H1 (cell line): Measurements from ENCODE around the gene GADL1. TPM values are rescaled to one million over a fixed set of nuclear protein-coding genes. Genes with fewer than 3 reads are reported as not detected.

ENCODE experiments used
- CTCF ChIA-PET: fragments of 300-600 bp; sonication (Branson Sonifier 250); formaldehyde crosslinking; loops from one replicate; lab custom pipeline; 2021; ENCODE audit not compliant: partially characterized antibody; lab: Charles Lee
- POLR2A ChIA-PET: fragments of 300-600 bp; sonication (Branson Sonifier 250); formaldehyde crosslinking; loops from one replicate; lab custom pipeline; 2021; ENCODE audit warnings: inconsistent platforms; ENCODE audit not compliant: partially characterized antibody; lab: Charles Lee
- DNase-seq, 2 experiments: peaks; one replicate each; pipeline versions ENCODE4 v3.0.0 to v3.0.0-alpha.2; 2010 to 2022; ENCODE audit warnings: low spot score in 2 of 2, low read depth in 1 of 2, mixed read lengths in 1 of 2
- FAIRE-seq: peaks from 2 replicates; lab custom pipeline; 2011; peaks lifted over from hg19 to GRCh38; lab: Jason Lieb, UNC
- H2AFZ ChIP-seq: 2 replicates; pipeline ENCODE4 v1.8.1; 2012; ENCODE audit warnings: low read length, inconsistent platforms
- H2AK5ac ChIP-seq: 2 replicates; pipeline ENCODE4 v1.6.1; 2013; ENCODE audit warnings: low read depth, low read length
- H2BK120ac ChIP-seq: replicated peaks from 2 replicates; pipeline ENCODE3; 2013; ENCODE audit warnings: low read depth, low read length, inconsistent platforms
- H2BK12ac ChIP-seq: 2 replicates; pipeline ENCODE4 v1.6.1; 2013; ENCODE audit warnings: low read depth, low read length
- H2BK15ac ChIP-seq: 2 replicates; pipeline ENCODE4 v1.6.1; 2013; ENCODE audit warnings: low read length
- H2BK20ac ChIP-seq: 2 replicates; pipeline ENCODE4 v1.6.1; 2013; ENCODE audit warnings: low read length
- H2BK5ac ChIP-seq: 2 replicates; pipeline ENCODE4 v1.6.1; 2013; ENCODE audit warnings: low read depth, low read length
- H3K14ac ChIP-seq: 2 replicates; pipeline ENCODE4 v1.6.1; 2013; ENCODE audit warnings: inconsistent platforms; ENCODE audit not compliant: insufficient read length
- H3K18ac ChIP-seq: 2 replicates; pipeline ENCODE4 v1.6.1; 2013; ENCODE audit warnings: low read length; ENCODE audit errors: extremely low read depth
- H3K23ac ChIP-seq: 2 replicates; pipeline ENCODE4 v1.6.1; 2013; ENCODE audit warnings: inconsistent platforms; ENCODE audit not compliant: insufficient read length
- H3K23me2 ChIP-seq: 2 replicates; pipeline ENCODE4 v1.6.1; 2013; ENCODE audit warnings: low read depth, low read length
- H3K27ac ChIP-seq: 2 replicates; pipeline ENCODE4 v1.6.1; 2011; ENCODE audit warnings: low read depth, low read length, inconsistent platforms
- H3K27me3 ChIP-seq, 4 experiments: replicated peaks in 1 of 4; 1 replicate in 1 of 4; 2 replicates in 3 of 4; pipeline versions ENCODE4 v1.6.1 to v1.8.1; 2011 to 2013; ENCODE audit warnings: low read length in 3 of 4, mild to moderate bottlenecking in 3 of 4, inconsistent platforms in 2 of 4, mixed read lengths in 2 of 4, moderate library complexity in 1 of 4; ENCODE audit not compliant: control insufficient read depth in 3 of 4, insufficient read depth in 3 of 4; ENCODE audit errors: extremely low read depth in 1 of 4
- H3K36me3 ChIP-seq, 4 experiments: 2 replicates each; pipeline versions ENCODE4 v1.6.1 to v1.8.1; 2011 to 2013; ENCODE audit warnings: mild to moderate bottlenecking in 4 of 4, low read length in 3 of 4, moderate library complexity in 2 of 4, control low read depth in 1 of 4, inconsistent platforms in 1 of 4; ENCODE audit not compliant: insufficient read depth in 4 of 4, control insufficient read depth in 2 of 4
- H3K4ac ChIP-seq: replicated peaks from 2 replicates; pipeline ENCODE3; 2013; ENCODE audit warnings: low read length, low read depth, mixed read lengths, inconsistent platforms; ENCODE audit not compliant: insufficient read length
- H3K4me1 ChIP-seq, 4 experiments: replicated peaks in 1 of 4; 1 replicate in 1 of 4; 2 replicates in 3 of 4; pipeline versions ENCODE4 v1.6.1 to v1.8.1; 2011 to 2013; ENCODE audit warnings: low read length in 3 of 4, inconsistent platforms in 2 of 4, mixed read lengths in 1 of 4; ENCODE audit not compliant: insufficient read depth in 4 of 4, control insufficient read depth in 3 of 4
- H3K4me2 ChIP-seq, 2 experiments: 2 replicates each; pipeline versions ENCODE4 v1.6.1 to v1.8.1; 2011 to 2013; ENCODE audit warnings: low read depth in 2 of 2, low read length in 2 of 2, control low read depth in 1 of 2, inconsistent platforms in 1 of 2, mild to moderate bottlenecking in 1 of 2; ENCODE audit not compliant: insufficient read depth in 1 of 2
- H3K4me3 ChIP-seq, 4 experiments: fragments of 200-600, 300-600 bp in 1 of 4; sonication (generic), shearing (Covaris generic), sonication (Bioruptor Twin) in 1 of 4; 2 replicates each; pipeline versions ENCODE4 v1.5.1 to v1.8.1; 2011 to 2016; ENCODE audit warnings: low read length in 4 of 4, low read depth in 3 of 4, control low read depth in 2 of 4, inconsistent platforms in 2 of 4, mild to moderate bottlenecking in 2 of 4, mixed read lengths in 1 of 4, moderate library complexity in 1 of 4; ENCODE audit not compliant: insufficient read depth in 2 of 4; ENCODE audit errors: extremely low read depth in 1 of 4
- H3K56ac ChIP-seq: replicated peaks from 2 replicates; pipeline ENCODE3; 2013; ENCODE audit warnings: low read depth, mild to moderate bottlenecking, mixed read lengths, low read length, inconsistent platforms; ENCODE audit not compliant: insufficient read length
- H3K79me1 ChIP-seq: 2 replicates; pipeline ENCODE4 v1.6.1; 2013; ENCODE audit warnings: low read depth, low read length, control low read depth
- H3K79me2 ChIP-seq, 2 experiments: 2 replicates each; pipeline versions ENCODE4 v1.6.1 to v1.8.1; 2012 to 2013; ENCODE audit warnings: low read length in 2 of 2, mild to moderate bottlenecking in 2 of 2, inconsistent platforms in 1 of 2; ENCODE audit not compliant: insufficient read depth in 2 of 2, control insufficient read depth in 1 of 2
- H3K9ac ChIP-seq, 4 experiments: replicated peaks in 1 of 4; 1 replicate in 1 of 4; 2 replicates in 3 of 4; pipeline versions ENCODE4 v1.6.1 to v1.8.1; 2011 to 2013; ENCODE audit warnings: low read depth in 3 of 4, low read length in 3 of 4, control low read depth in 2 of 4, mild to moderate bottlenecking in 2 of 4, moderate library complexity in 2 of 4, inconsistent platforms in 1 of 4; ENCODE audit errors: extremely low read depth in 1 of 4
- H3K9me3 ChIP-seq, 2 experiments: 2 replicates each; pipeline versions ENCODE4 v1.6.1 to v1.8.1; 2012 to 2013; ENCODE audit warnings: mild to moderate bottlenecking in 2 of 2, moderate library complexity in 2 of 2, control low read depth in 1 of 2, inconsistent platforms in 1 of 2, low read depth in 1 of 2, low read length in 1 of 2, mixed read lengths in 1 of 2; ENCODE audit not compliant: insufficient read depth in 2 of 2
- H4K20me1 ChIP-seq, 2 experiments: replicated peaks in 1 of 2; 2 replicates each; pipeline versions ENCODE3 to v1.8.1; 2011 to 2013; ENCODE audit warnings: inconsistent platforms in 2 of 2, low read length in 2 of 2, mild to moderate bottlenecking in 1 of 2; ENCODE audit not compliant: insufficient read depth in 2 of 2, control insufficient read depth in 1 of 2
- H4K5ac ChIP-seq: 2 replicates; pipeline ENCODE4 v1.6.1; 2013; ENCODE audit warnings: low read length, low read depth, mixed read lengths, inconsistent platforms; ENCODE audit not compliant: insufficient read length
- H4K8ac ChIP-seq: 2 replicates; pipeline ENCODE4 v1.8.0; 2013; ENCODE audit warnings: mild to moderate bottlenecking, moderate library complexity, low read length, inconsistent platforms; ENCODE audit not compliant: insufficient read depth; ENCODE audit errors: extremely low read depth
- H4K91ac ChIP-seq: replicated peaks from 2 replicates; pipeline ENCODE3; 2013; ENCODE audit warnings: low read length, mixed read lengths, inconsistent platforms; ENCODE audit not compliant: insufficient read length
- ATF2 ChIP-seq: IDR thresholded peaks from 2 replicates; pipeline ENCODE4 v1.6.1; 2012; ENCODE audit warnings: low read length, inconsistent platforms
- CHD1 ChIP-seq: IDR thresholded peaks from 2 replicates; pipeline ENCODE4 v1.6.1; 2012; ENCODE audit warnings: low read depth, low read length, improper control_type of control experiment
- CREB1 ChIP-seq: IDR thresholded peaks from 2 replicates; pipeline ENCODE4 v1.6.1; 2012; ENCODE audit warnings: inconsistent platforms
- E2F6 ChIP-seq: IDR thresholded peaks from 2 replicates; pipeline ENCODE4 v1.6.1; 2012; ENCODE audit warnings: inconsistent platforms
- EZH2 ChIP-seq: fragments of 200-600 bp; sonication (generic); IDR thresholded peaks from 2 replicates; pipeline ENCODE4 v1.7.1; 2012; ENCODE audit warnings: low read depth, mild to moderate bottlenecking, moderate library complexity, low read length, inconsistent platforms; ENCODE audit not compliant: severe bottlenecking
- RAD21 ChIP-seq, 2 experiments: IDR thresholded peaks in 1 of 2; conservative IDR thresholded peaks in 1 of 2; 2 replicates each; pipeline ENCODE4 v1.6.1; 2011; ENCODE audit warnings: low read depth in 2 of 2, low read length in 2 of 2, improper control_type of control experiment in 1 of 2, inconsistent platforms in 1 of 2, mild to moderate bottlenecking in 1 of 2, moderate library complexity in 1 of 2
- SP2 ChIP-seq: IDR thresholded peaks from 2 replicates; pipeline ENCODE4 v1.6.1; 2012; ENCODE audit warnings: mild to moderate bottlenecking, low read length, inconsistent platforms
- ZNF274 ChIP-seq: IDR thresholded peaks from 2 replicates; pipeline ENCODE4 v1.7.0; 2012; ENCODE audit warnings: low read length, borderline replicate concordance; ENCODE audit errors: extremely low read depth
- WGBS, 2 experiments: shearing (Covaris generic) in 1 of 2; methylation state at CpG; one replicate each; pipeline versions ENCODE4 v1.1.6 to v1.1.7; 2013 to 2015; ENCODE audit warnings: low lambda C conversion rate in 2 of 2, mixed read lengths in 2 of 2, inconsistent platforms in 1 of 2, low coverage in 1 of 2, missing lambda C conversion rate in 1 of 2; ENCODE audit not compliant: insufficient replicate concordance in 2 of 2, insufficient coverage in 1 of 2, insufficient read length in 1 of 2; ENCODE audit errors: extremely low coverage in 1 of 2, missing lambda C conversion rate in 1 of 2; 5-methylcytosine and 5-hydroxymethylcytosine counted together
- polyA plus RNA-seq, 7 experiments: library from polyadenylated mRNA; depleted of rRNA in 3 of 7; stranded (reverse) in 5 of 7; unstranded in 2 of 7; fragments of >200 nt in 5 of 7; fragments of 200-250 nt in 2 of 7; gene quantifications; 1 replicate in 5 of 7; 2 replicates in 1 of 7; 4 replicates in 1 of 7; pipeline versions ENCODE4 v1.2.1 to v1.2.3, GENCODE V29; 2011 to 2013; ENCODE audit warnings: missing spikeins in 2 of 7, mixed read lengths in 2 of 7
- total RNA-seq: library from RNA; stranded (reverse); fragmentation: NEBNext Ultra II Directional; extraction: Animal tissue kit (Norgen Biotek cat#: 25700); gene quantifications from 2 replicates; pipeline ENCODE4 v1.2.1, GENCODE V29; 2021

Gene GADL1
- total and polyA plus RNA-seq, 2 of the 8 experiments (the other 6 are each of a cell fraction or from before 2014, with no cell fraction given) = 0.03 to 0.30 TPM

- Histone ChIP-seq H2BK20ac (no peak overlapping the region), H3K9me3 (no peaks in the 10 kb centered on the region), H3K9ac (no peak overlapping the region), H2BK15ac (no peak overlapping the region), H4K20me1 (no peaks in the 10 kb centered on the region), H3K79me1 (no peaks in the 10 kb centered on the region), H2AK5ac (no peak overlapping the region), H4K8ac (no peak overlapping the region), H3K18ac (no peak overlapping the region), H2AFZ (no peak overlapping the region), H3K4me2 (no peak overlapping the region), H3K79me2 (no peaks in the 10 kb centered on the region), H3K36me3 (no peaks in the 10 kb centered on the region), H2BK120ac (no peak overlapping the region), H3K4me1 (no peaks in the 10 kb centered on the region), H3K56ac (no peak overlapping the region), H4K5ac (no peak overlapping the region), H3K23ac (no peak overlapping the region), H3K14ac (no peak overlapping the region), H2BK5ac (no peak overlapping the region), H3K4me3 (no peak overlapping the region), H3K27ac (no peak overlapping the region), H2BK12ac (no peak overlapping the region), H3K23me2 (no peaks in the 10 kb centered on the region), H3K4ac (no peak overlapping the region), H3K27me3 (no peaks in the 10 kb centered on the region), H4K91ac (no peak overlapping the region)
- ChIA-PET CTCF (interaction anchor here (0.8 kb wide), 1 partner anchor 732 kb away, joined by 3 read pairs; no protein-coding TSS in a partner anchor), POLR2A (no interaction called here)
- no peak for FAIRE-seq
- DNase-seq = no peak
- WGBS, 2 experiments = 95% methylated on average over 10 of the region's 10 CpGs; no CpG with 5 or more reads in 1 of the 2 experiments
- TF ChIP-seq CHD1 (no peak), SP2 (no peak), ZNF274 (no peak), CREB1 (no peak), E2F6 (no peak), RAD21 (IDR thresholded peaks at IDR 0.05 in 1 of 2, conservative IDR thresholded peaks at IDR 0.05 in 1 of 2; ENCODE audit: low read depth in 2 of 2, low read length in 2 of 2) (no peak), EZH2 (no peak), ATF2 (no peak)
Observed at GRCh38 chr3:30775040-30775439, 119.4 kb downstream of the GADL1 start.
